HG02763 (cell line): ENCODE data around the gene DUSP7.

Experiments
- ATAC-seq: cut with Tn5 transposase; IDR thresholded peaks from one replicate; pipeline ENCODE4 v1.9.1; 2021; ENCODE audit warnings: mild to moderate bottlenecking, moderate library complexity; ENCODE audit not compliant: unreplicated experiment

DUSP7 gene

DNA sequence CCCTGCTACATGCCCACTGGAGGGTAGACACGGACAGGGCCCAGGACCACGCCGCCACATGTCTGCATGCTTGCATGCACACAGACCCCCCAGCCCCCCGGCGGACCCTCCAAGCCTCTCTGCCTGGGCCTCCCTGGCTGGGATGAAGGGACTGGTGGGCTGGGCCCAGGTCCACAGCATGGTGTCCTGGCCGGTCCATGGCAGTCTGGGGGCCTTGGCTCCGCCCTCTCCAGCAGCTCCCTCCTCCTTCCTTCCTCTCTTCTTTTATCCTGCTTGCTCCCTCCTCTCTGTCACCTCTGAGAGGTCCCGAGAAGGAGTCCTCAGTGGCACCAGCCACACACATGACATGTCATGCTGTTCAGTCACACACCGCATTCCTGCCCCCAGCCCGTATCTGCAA, 24.5 kb downstream of the DUSP7 start:
- no peak for ATAC-seq

DNA sequence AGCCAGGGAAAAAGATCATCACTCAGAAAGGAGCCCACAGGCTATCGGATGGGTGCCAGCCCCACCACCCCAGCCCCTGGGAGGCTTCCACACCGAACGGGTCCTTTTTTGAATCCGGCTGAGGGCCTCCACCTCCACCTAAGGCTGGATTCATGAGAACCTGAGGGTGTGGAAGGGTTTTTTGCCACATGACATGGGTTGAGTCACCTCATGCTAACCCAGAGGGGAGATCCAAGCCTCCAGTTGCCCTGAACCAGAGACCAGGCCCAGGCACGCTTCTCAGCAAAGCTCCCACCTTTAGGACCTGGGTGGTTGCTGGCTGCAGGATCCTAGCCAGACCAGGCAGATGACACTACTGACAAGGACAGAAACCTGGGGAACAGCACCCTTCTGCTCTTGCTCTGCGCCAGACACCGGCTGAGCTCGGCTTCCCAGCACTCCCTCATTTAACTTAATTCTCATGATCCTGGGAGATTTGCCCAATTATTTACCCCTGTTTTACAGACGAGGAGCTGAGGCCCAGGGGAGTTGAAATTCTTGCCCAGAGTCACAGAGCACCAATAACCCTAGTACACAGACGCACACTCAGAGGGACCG, 25.6 kb downstream of the DUSP7 start:
- ATAC-seq, result no peak

DNA sequence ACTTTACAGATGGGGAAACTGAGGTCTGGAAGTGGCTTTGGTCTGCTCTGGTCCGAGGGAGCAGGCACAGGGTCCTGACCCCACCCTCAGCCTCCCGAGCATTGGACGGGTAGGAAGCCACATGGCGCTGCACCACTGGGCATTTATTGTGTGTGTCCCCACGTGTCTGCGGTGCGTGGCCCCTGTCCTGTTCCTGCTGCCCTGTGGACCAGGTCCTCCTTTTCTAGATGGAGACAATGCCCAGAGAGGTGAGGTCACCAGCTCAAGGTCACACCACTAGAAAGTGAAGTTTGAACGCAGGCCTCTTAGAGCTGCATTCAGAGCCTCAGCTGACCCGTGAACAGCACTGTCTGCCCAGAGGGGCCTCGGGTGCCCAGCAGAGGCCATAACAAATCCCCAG, 26.8 kb downstream of the DUSP7 start:
- ATAC-seq, result no peak

DNA sequence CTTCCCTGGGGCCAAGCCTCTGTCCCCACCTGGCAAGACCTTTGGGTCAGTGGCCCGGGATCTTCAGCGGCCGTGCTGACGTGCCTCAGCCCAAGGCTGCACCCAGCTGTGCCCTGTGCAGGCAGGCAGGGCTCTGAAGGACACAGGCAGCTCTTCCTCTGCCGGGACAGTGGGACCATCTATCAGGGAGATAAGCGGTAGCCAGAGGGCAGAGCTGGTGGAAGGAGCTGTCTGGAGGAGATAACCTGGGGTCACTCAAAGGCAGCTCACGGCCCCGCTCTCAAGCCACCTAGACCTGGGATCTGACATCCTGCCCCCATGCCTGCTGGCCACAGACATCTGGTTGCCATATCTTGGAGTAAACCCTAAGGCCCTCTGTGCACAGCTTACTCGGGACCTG, 27.3 kb downstream of the DUSP7 start:
- no peak for ATAC-seq

DNA sequence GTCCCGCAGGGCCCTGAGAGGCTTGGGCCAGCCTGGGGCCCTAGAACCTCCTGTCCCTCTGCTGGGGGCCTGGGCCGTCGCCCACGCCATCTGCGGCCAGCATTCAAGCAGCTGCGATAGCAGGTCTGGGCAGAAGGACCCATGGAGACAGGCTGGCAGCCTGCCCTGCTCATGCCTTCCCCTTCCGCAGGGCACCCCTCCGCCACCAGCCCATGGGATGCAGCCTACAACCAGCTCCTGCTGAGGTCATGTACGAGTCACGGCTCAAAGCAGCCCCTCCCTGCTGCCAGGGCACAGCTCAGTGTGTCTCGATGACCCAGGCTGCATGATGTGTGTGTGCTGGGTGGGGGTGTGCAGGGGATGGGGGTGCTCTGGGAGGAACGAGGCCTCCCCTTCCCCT, 27.8 kb downstream of the DUSP7 start:
- ATAC-seq, result no peak

DNA sequence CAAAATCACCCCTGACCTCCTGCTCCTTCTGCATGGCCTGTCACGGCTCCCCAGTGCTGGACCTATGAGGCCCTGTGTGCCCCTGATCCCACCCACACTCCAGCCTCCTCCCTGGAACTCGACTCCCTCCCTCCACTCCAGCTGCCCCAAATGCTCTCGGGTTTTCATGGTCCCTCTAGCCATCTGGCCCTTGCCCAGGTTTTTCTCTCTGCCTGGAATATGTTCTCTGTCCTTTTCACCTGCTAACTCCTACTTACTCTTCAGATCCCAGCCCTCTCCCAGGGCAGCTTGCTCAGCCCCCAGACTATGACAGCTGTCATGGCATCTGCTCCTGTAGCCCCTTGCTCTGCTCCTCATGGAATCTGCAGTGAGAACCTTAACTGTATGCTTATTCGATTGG, 30.3 kb downstream of the DUSP7 start:
- no peak for ATAC-seq

DNA sequence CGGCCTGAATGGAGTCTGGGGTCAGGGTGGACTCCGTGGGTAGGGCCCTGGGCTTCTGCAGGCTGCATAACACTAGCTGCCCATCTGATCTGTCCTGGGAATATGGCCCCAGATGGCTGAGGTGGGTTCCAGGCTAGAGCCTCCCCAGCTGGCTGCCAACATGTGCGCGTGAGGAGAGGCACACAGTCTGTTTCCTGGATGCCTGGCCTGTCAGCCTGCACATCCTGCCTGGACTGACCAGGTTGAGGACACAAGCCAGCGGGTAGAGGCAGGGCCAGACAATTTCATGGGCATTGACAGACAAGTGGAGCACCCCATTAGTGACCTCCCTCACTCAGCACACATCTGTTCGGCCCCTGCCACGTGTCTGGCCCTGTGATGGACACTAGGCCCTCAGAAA, 30.9 kb downstream of the DUSP7 start:
- no peak for ATAC-seq

DNA sequence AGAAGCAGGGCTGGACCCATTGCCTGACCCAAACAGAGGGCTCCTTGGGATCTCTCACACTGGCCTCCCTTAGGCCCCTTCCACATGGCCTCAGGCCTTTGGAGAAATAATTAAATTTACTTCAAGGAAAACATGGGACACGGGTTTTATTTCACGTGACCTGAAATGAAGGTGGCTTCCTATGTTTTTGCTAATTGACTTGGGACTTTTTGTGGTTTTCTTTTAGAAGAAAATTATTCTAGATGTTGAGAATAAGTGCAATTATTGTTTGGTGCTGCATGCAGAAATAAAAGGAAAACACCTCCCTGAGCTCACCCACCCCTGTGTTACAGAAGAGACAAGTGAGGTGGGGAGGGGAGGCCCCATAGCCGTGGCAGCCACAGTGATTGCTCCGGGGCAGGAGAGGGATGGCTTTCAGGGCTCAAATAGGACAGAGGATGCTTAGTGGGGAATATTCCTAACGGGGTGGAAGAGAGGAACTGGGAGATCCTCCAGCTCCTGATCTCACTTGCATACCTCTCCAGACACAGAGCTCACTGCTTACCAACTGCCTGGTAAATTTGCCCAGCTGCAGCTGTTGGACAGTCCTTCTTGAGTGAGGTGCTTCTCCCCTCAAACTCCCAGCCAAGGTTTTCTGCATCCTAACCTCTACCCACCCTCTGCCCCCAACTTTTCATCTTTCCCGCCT, 31.5 kb downstream of the DUSP7 start:
- no peak for ATAC-seq

DNA sequence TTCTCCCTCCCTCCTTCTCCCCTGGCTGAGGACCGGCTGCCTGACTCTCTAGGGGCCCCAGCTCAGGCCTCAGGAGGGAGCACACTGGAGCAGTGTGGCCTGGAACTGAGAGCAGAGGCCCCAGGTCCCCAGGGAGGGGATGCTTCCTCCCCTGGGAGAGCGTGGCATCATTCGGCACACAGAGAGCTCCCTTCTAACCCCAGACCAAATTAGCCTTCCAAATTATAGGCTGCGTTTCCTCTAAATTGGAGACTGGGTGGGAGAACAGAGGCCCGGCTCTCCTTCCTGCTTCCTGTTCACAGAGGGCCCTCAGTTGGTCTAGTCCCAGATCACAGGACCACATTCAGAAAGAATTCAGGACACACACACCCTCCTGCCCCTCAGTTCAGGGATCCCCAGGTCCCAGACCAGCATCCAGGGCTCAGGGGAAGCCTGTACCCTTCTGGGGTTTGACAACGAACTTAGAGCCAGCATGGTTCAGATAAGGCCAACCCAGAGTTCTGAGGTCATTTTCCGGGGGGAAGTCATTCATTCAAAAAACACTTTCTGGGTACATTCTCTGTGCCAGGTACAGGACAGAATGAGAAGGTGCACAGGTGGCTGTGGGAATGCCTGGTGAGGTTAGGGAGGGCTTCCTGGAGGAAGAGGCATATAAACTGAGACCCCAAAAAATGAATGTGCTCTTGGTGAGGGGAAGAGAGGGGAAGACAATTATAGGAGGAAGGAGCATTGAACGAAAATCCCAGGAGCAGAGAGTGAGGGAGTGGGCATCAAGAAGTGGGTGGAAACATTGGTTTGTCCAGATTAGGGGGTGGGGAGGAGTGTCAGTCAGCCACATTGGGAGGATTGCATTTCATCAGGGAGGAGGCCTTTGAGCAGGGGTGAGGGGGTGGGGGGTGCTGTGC, 32.3 kb downstream of the DUSP7 start:
- peak; percentile 44 for ATAC-seq

DNA sequence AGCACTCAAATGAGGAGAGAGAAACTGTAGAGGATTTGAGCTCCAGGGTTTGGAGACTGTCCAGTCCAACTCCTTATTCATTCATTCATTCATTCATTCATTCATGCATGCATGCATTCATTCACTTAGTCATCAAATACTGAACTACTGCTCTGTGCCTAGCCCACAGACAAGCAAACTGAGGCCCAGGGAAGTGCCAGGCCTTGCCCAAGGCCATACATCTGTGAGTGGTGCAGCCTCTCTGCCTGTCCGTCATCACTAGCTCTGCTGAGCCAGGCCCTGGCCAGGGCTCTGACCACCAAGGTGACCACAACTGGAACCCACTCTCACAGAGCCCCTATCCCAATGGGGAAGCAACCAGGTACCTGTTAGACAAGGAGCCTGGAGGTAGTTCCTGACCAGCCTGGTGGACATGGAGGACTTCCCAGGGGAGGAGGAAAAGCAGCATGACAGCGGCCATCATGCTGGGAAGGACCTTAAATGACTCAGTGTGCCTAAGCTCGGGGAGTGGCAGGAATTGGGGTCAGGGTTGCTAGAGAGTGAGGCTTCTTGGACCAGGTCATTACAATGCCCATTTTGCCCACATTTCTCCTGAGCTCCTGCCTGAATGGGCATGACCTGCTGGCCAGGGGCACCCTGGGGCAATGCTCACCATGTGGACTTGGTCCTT, 33.1 kb downstream of the DUSP7 start:
- no peak for ATAC-seq

DNA sequence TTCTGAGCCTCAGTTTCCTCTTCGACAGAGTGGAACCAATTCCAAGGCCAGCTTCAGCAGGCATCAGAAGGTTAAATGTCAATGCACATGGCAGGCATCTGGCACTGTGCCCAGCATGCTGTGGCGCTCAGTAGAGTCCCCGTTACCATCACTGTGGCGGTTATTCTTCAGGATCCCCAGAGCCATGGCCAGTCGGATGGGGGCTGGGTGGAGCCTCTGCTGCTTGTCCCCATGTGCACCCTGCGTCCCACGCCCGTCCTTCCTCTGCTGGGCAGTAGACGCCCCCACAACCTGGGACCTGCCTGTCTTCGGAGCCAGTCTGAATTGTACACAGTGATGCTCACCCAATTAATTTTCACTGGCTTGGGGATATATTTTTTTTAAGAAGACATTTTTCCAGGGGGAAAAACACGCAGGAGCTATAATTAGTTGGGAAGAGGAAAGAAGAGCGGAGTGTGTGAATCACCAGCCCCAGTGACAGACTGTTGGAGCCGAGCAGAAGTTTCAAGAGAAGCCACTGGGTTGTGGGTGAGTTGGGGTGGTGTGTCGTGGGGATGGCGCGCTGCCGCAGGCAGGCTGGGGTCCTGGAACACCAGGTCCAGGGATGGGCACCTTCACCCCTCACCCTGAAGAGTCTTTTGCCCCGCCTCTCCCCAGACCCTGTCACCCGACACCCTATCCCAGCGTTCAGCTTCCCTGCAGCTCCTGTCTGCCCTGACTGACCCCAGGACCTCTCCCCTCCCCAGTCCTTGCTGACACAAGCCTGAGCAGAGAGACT, 33.9 kb downstream of the DUSP7 start:
- no peak for ATAC-seq

DNA sequence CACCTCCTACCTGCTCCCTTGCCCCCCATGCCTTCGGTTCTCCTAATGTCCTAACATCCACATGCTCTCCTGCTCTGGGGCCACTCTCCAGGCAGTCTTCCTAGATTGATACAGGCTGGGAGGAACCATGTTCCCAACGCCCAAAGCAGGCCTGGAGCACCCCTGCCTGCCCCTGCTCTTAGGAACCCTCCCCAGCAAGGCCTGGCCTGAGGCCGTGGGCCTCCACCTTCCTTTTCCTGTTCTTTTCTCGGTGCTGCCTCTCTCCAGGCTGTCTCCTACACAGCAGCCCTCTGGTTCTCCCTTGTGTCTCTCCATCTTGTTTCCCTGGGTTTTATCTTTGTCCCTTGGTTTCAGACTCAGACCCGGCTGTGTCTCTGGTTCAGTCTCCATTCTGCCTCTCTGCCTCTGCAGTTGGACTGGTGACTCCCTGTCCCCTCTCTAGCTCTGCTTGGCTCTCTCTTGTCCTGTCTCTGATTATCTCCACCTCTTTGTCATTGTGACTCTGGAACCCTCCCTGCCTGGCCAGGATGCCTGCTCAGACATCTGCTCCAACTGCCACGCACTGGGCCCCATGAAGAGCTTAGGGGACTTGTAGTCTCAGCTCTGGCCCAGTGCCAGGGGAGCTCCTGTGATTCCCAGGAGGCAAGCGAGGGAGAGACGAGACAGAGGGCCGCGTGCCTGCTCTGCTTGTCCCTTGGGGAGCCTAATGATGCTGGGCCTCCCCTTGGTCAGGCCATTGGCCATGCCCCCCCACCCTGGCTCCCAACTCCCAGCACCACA, 34.7 kb downstream of the DUSP7 start:
- no peak for ATAC-seq

DNA sequence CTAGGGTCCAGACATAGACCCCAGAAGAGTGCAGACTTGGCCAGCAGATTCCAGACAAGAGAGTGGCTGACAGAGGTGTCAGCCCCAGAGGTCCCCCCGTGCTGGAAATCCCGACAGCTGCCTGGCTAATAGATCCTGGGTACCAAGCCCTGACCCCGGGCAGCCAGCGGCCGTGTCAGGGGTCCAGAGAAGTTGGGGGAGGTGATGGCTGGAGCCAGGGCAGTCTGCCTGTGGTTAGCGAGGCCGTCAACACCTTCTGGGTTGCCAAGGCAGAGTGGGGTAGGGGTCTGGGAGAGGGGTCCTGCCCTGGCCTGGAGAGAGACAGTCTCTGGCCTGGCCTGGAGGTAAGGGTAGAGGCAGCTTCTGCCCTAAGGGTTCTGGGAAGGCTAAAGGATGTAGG, 35.6 kb downstream of the DUSP7 start:
- ATAC-seq, result no peak

DNA sequence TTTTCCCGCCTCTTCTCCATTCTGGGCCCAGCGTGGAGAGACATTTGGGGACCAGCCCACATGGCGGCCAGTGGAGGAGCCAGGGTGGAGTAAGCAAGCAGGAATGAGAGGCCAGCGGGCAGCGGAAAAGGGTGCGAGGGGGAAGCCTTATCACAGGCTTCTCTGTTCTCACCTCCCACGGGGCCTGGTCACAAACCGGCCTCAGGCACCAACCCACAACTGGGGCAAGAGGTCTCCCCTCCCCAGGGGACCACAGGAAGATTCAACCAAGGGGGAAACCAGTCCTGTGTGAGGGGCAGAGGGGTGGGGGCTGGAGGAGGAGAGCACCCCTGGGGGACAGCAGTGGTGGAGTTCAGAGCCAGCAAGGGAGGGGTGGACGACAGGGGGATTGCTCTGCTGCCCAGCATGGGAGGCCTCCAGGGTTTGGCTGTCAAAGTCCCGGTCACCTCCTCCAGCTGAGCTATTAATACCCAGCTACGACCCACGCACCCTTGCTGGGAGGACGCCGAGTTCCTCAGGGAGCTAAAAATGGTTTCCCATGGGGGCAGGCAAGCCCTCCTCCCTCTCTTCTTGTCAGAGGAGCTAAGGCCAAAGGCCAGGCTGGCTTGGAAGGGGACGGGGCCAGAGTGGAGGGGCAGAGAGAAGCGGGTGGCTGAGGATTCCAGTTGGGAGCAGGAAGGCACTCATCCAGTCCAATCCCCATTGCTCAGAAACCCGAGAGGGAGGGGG, 36.9 kb downstream of the DUSP7 start:
- ATAC-seq, result no peak

DNA sequence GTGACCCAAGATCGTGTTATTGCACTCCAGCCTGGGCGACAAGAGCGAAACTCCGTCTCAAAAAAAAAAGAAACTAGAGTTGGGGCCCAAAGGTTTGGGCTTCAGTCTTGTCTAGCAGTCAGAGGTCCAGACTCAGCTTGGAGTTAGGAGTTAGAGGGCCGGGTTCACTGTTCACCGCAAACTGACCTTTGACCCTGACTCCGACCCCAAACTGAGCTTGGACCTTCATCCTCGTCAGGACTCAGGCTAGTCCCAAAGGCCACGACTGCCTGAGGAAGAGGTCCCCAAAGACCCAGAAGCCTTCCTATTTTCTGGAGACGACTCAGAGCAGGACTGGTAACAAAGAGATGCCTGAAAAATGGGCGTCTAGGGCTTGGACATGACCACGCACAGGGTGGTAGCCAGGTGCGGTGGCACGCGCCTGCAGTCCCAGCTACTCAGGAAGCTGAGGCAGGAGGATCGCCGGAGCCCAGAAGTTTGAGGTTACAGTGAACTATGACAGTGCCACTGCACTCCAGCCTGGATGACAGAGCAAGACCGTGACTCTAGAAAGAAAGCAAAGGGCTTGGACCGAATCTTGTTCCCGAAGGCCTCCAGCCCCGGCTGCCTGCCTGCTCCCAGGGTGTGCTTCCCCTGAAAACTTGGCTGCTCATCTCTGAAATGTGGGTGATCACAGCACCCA, 37.9 kb downstream of the DUSP7 start:
- no peak for ATAC-seq

DNA sequence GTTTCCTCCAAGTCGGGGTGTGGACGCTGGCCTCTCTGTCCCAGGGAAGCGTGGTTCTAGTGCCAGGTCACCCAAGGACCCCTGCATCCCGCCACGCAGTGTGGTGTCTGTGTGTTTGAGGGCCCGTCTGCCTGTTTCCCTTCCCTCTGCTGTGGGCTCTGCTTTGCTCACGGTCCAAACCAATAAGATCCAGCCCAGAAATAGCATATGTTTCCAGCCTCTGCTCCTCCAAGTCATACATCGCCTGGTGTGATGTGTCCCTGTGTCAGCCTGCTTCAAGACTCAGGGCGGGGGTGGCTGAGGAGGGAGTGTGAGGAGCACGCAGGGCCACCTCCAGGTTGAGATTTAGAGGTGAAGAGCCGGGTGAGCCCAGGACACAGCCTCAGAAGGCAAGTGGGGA, 38.8 kb downstream of the DUSP7 start:
- ATAC-seq, result no peak

DNA sequence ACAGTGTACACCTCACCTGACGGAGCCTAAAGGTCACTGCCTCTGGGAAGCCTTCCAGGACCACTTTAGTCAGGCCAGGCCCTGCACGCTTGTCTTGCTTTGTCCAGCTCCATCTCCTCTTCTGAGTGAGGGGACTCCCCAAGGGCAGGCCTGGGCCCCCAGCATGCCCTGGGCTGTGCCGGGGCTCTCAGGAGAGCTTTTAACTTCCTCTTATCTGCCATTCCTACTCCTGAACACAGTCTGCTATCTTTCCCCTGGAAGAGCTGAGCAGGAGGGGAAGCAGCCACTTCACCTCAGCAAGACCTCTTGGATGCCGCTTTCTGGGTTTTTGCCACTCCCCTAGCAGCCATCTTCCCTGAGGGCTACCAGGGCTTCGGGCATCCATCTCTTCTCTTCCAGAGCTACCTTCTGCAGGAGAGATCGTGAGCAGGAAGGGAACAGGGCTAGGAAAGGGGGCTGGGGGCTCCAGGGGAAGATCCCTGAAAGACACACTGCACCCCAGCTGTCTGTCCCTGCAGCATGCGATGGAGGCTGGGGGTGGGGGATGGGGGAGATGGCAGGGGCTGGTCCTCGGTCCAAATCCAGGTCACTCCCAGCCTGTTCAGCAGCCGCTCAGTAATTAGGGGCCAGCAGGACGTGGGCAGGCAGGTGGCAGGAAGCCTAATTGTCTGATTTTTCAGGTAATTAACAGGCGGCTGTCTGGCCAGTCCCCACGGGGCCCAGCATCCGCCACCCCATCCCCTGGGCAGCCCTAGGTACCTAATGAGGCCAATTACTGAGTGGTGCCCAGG, 40.7 kb downstream of the DUSP7 start:
- no peak for ATAC-seq

DNA sequence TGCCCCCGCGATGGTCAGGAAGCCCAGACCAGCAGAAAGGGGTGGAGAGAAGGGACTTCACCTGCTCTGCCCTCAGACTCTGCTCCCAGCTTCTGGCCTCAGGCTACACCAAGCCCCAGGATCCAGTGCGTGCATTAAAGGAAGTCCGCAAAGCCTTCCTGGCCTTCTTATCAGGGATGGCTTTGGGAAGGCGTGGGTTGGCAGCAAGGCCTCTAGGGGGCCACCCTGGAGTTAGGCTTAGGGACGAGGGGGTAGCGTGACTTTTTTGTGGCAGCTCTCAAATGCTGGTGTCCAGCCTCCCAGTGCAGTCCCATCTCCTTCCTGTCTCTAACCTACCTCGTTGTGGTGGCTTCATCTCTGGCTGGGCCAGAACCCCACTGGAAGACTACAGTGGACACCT, 41.8 kb downstream of the DUSP7 start:
- no peak for ATAC-seq
